ENCODE results near the gene DPP6. TPM values are rescaled to one million over a fixed set of nuclear protein-coding genes. Genes with fewer than 3 reads are reported as not detected.

Gene DPP6
- total RNA-seq, 8 experiments from 2014 or later: 0.07 to 21.1 (median 1.7) TPM

- WGBS, 10 experiments: 0 to 97% (median 13%) methylated on average over 1 to 3 of the region's 3 CpGs
- H3K4me1 ChIP-seq (replicated peaks in 1 of 2): no peaks in the 10 kb centered on the region
- ATAC-seq (replicated peaks in 6 of 8): no peak
- H3K27ac ChIP-seq: no peak overlapping the region
- in situ Hi-C loops (cut with MboI; ENCODE audit: low pct_unique_long_range_greater_than_20kb in 2 of 9, low sequenced_read_pairs in 9 of 9, unreplicated experiment in 9 of 9): no loop called here
- no peak overlapping the region for H3K4me3 ChIP-seq
Observed at GRCh38 chr7:154426778-154427177, 374.6 kb downstream of the DPP6 start.

- Histone ChIP-seq H3K27ac (no peak overlapping the region), H3K4me3 (no peak overlapping the region), H3K4me1 (replicated peaks in 1 of 2) (no peaks in the 10 kb centered on the region)
- peak in 1 of 8 experiments; percentile 42 for ATAC-seq (replicated peaks in 6 of 8)
- in situ Hi-C loops (cut with MboI; ENCODE audit: low pct_unique_long_range_greater_than_20kb in 2 of 9, low sequenced_read_pairs in 9 of 9, unreplicated experiment in 9 of 9): no loop called here
Observed at GRCh38 chr7:154427533-154427932, 375.3 kb downstream of the DPP6 start.

DNA sequence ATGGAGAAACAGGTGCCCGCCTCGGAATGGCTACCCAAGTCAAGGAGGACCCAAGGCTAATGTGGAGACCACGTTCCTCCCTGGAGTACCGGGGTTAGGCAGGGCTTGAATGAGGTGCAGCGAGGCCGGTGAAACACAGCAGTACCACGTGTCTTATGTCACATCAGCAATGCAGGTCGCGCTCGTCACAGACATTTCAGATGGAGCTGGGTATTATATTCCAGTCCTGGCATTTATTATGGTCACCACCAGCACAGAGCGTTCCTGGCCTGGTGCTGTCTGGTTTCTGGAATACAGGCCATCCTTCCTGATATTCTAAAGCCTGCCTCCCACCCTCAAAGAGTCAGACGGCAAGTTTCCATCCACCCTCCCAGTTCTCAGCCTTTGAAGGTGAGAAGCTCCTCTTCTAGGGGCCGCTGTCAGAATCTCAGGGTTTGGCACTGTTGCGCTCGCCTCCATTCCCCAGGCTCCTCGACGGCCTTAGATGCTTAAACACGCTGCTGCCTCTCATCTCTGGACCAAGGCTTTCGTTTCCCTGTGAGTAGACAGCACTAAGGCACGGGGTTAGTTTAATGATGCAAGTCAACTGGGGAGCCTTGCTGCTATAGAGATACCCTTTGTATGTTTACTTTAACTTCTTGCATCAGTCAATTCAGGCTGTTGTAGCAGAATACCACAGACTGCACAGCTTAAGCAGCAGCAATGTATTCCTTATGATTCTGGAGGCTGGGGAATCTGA, 377.6 kb downstream of the DPP6 start:
- Histone ChIP-seq H3K4me3 (no peak overlapping the region), H3K4me1 (replicated peaks in 1 of 2) (no peaks in the 10 kb centered on the region), H3K27ac (no peak overlapping the region)
- ATAC-seq (replicated peaks in 6 of 8): peak in 1 of 8 experiments; percentile 79
- in situ Hi-C loops (cut with MboI; ENCODE audit: low pct_unique_long_range_greater_than_20kb in 2 of 9, low sequenced_read_pairs in 9 of 9, unreplicated experiment in 9 of 9): no loop called here
- WGBS, 10 experiments: 0 to 97% (median 72%) methylated on average over 3 to 10 of the region's 20 CpGs; no CpG with 5 or more reads in 2 of the 10 experiments

GRCh38 chr7:154430640-154431039, 378.4 kb downstream of the DPP6 start:
- in situ Hi-C loops (cut with MboI; ENCODE audit: low pct_unique_long_range_greater_than_20kb in 2 of 9, low sequenced_read_pairs in 9 of 9, unreplicated experiment in 9 of 9): no loop called here
- ATAC-seq (replicated peaks in 6 of 8): peak in 1 of 8 experiments; percentile 16
- WGBS, 10 experiments: 0 to 87% (median 40%) methylated on average over 1 to 8 of the region's 9 CpGs; no CpG with 5 or more reads in 2 of the 10 experiments
- Histone ChIP-seq H3K4me3 (no peak overlapping the region), H3K27ac (no peak overlapping the region), H3K4me1 (replicated peaks in 1 of 2) (no peaks in the 10 kb centered on the region)

- peak in 2 of 8 experiments; percentile 31 to 73 for ATAC-seq (replicated peaks in 6 of 8)
- H3K4me3 ChIP-seq: no peak overlapping the region
- in situ Hi-C loops (cut with MboI; ENCODE audit: low pct_unique_long_range_greater_than_20kb in 2 of 9, low sequenced_read_pairs in 9 of 9, unreplicated experiment in 9 of 9): no loop called here
Observed at GRCh38 chr7:154431045-154431444, 378.8 kb downstream of the DPP6 start.

DNA sequence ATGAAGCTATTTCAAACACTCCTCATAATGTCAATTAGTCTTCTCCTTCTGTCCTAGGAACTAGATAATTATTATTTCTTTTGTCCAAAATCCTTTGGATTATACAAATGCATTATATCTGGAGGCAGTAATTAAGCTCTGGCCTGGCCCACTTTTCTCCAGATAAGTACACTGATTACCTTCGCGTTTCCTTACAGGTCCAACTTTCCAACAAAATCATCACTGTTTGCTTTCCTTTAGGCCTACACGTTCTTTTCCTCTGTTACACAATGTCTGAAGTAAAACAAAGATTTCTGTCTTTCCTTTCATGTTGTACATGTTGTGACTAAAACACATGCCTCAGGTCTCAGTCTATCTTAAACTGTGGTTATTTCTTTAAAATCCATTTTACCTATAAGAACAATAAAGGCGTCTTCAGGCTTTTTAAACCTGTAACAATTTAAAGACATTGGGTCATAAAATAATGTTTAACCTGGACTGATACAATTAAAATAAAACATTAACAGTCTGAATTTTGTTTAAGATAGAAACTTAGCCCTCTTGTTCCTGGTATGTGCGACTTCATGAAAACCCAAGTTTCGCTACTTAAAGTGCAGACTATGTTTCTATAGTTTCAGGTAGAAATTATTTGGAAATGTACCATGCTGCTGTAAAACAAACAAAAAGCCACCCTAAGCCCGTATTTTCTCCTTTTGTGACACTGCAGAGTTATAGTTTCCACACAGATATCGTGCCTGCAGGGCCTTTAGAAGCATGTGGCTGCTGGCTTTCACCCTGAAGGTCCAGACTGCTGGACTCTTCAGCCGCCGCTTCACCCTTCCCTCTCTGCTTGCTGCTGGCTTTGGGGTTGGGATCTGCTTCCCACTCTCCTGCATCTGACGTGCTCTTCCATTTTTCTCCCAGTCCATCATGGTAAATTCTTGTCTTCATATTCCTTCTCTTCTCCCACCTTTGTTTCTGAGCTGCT, 381.7 kb downstream of the DPP6 start:
- Histone ChIP-seq H3K4me1 (replicated peaks in 1 of 2) (no peaks in the 10 kb centered on the region), H3K27ac (no peak overlapping the region), H3K4me3 (no peak overlapping the region)
- WGBS, 10 experiments: 5 to 94% (median 71%) methylated on average over 3 to 8 of the region's 11 CpGs
- no peak for ATAC-seq (replicated peaks in 6 of 8)
- in situ Hi-C loops (cut with MboI; ENCODE audit: low pct_unique_long_range_greater_than_20kb in 2 of 9, low sequenced_read_pairs in 9 of 9, unreplicated experiment in 9 of 9): no loop called here

More at GRCh38 chr7:154431045-154431444, 378.8 kb downstream of the DPP6 start:
- Histone ChIP-seq H3K27ac (no peak overlapping the region), H3K4me1 (replicated peaks in 1 of 2) (no peaks in the 10 kb centered on the region)
- WGBS, 10 experiments: 34 to 97% (median 76%) methylated on average over 1 to 9 of the region's 9 CpGs; no CpG with 5 or more reads in 1 of the 10 experiments

DNA sequence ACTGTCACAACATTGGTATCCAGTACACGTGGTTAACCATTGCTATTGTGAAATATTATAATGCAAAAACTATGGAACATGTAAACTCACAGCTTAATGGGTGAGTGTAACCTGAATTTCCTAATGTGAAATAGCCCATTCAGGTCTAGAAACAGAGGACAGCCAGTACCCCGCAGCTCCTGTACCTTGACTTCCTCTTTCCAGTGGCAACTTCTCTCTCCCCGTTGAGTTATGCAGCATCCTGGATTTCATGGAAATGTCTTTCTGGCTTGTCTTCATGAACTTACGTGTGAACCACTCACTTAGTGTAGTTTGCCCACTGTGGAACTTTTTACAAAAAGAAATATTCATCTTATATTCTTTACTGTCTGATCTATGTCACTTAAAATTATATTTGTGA, 384.4 kb downstream of the DPP6 start:
- no peak for ATAC-seq (replicated peaks in 6 of 8)
- in situ Hi-C loops (cut with MboI; ENCODE audit: low pct_unique_long_range_greater_than_20kb in 2 of 9, low sequenced_read_pairs in 9 of 9, unreplicated experiment in 9 of 9): no loop called here
- no peak overlapping the region for H3K4me3 ChIP-seq
- 0 to 100% (median 38%) methylated on average over 1 to 4 of the region's 4 CpGs; no CpG with 5 or more reads in 1 of the 10 experiments for WGBS, 10 experiments
- H3K27ac ChIP-seq: no peak overlapping the region
- H3K4me1 ChIP-seq (replicated peaks in 1 of 2): no peaks in the 10 kb centered on the region

GRCh38 chr7:154437234-154437633, 385.0 kb downstream of the DPP6 start:
- Histone ChIP-seq H3K4me3 (no peak overlapping the region), H3K4me1 (replicated peaks in 1 of 2) (no peaks in the 10 kb centered on the region), H3K27ac (no peak overlapping the region)
- in situ Hi-C loops (cut with MboI; ENCODE audit: low pct_unique_long_range_greater_than_20kb in 2 of 9, low sequenced_read_pairs in 9 of 9, unreplicated experiment in 9 of 9): no loop called here
- ATAC-seq (replicated peaks in 6 of 8): no peak
- 0 to 100% (median 72%) methylated on average over 2 of the region's 2 CpGs; no CpG with 5 or more reads in 1 of the 10 experiments for WGBS, 10 experiments

DNA sequence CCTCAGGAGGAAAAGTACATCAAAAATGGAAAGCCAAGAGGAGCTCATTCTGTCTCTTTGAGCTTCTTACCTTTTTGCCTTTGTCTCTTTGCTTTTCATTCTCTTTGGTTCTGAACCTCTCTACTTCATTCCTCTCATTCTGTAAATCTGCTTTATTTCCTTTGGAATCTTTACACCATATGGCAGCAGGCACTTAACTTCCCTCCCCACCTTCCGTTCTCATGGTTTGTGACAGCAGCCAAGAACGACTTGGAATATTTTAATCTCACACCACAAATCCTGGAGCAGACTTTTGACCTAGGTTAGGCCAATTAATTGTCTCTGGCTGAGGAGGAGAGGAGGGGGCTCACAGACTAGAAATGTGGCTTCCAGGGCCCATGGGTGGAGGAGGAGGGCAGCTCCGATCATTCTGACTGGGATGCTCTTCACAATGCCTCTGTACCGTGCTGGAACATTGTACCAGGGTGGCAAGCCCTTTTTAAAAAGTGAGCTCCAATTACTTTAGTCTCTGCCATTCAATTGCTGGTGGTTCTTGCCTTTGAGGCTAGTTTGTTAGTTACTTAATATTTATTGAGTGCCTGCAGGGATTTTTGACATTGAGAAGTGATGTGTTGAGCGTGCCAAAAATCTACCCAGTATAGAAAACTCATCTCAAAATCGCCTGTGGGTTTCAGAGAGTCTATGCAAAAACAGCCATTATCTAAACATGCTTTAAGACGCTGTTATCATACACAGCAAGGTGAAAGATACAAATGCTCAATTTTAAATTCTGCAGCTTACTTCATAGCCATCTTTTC, 386.6 kb downstream of the DPP6 start:
- no peaks in the 10 kb centered on the region for H3K4me1 ChIP-seq (replicated peaks in 1 of 2)
- H3K27ac ChIP-seq: no peak overlapping the region
- WGBS, 10 experiments: 0 to 75% (median 14%) methylated on average over 2 to 7 of the region's 7 CpGs; no CpG with 5 or more reads in 1 of the 10 experiments
- H3K4me3 ChIP-seq: no peak overlapping the region
- in situ Hi-C loops (cut with MboI; ENCODE audit: low pct_unique_long_range_greater_than_20kb in 2 of 9, low sequenced_read_pairs in 9 of 9, unreplicated experiment in 9 of 9): no loop called here
- ATAC-seq (replicated peaks in 6 of 8): no peak

GRCh38 chr7:154440058-154440457, 387.9 kb downstream of the DPP6 start:
- H3K4me3 ChIP-seq: no peak overlapping the region
- no peak overlapping the region for H3K27ac ChIP-seq
- WGBS, 10 experiments: 0 to 100% (median 62%) methylated on average over 1 to 5 of the region's 9 CpGs; no CpG with 5 or more reads in 3 of the 10 experiments
- ATAC-seq (replicated peaks in 6 of 8): no peak
- in situ Hi-C loops (cut with MboI; ENCODE audit: low pct_unique_long_range_greater_than_20kb in 2 of 9, low sequenced_read_pairs in 9 of 9, unreplicated experiment in 9 of 9): no loop called here
- H3K4me1 ChIP-seq (replicated peaks in 1 of 2): no peaks in the 10 kb centered on the region

- Histone ChIP-seq H3K4me3 (no peak overlapping the region), H3K27ac (no peak overlapping the region), H3K4me1 (replicated peaks in 1 of 2) (no peaks in the 10 kb centered on the region)
- peak in 1 of 8 experiments; percentile 32 for ATAC-seq (replicated peaks in 6 of 8)
- WGBS, 10 experiments: 0 to 100% (median 31%) methylated on average over 1 to 4 of the region's 5 CpGs; no CpG with 5 or more reads in 6 of the 10 experiments
- in situ Hi-C loops (cut with MboI; ENCODE audit: low pct_unique_long_range_greater_than_20kb in 2 of 9, low sequenced_read_pairs in 9 of 9, unreplicated experiment in 9 of 9): no loop called here
Observed at GRCh38 chr7:154440651-154441050, 388.5 kb downstream of the DPP6 start.

DNA sequence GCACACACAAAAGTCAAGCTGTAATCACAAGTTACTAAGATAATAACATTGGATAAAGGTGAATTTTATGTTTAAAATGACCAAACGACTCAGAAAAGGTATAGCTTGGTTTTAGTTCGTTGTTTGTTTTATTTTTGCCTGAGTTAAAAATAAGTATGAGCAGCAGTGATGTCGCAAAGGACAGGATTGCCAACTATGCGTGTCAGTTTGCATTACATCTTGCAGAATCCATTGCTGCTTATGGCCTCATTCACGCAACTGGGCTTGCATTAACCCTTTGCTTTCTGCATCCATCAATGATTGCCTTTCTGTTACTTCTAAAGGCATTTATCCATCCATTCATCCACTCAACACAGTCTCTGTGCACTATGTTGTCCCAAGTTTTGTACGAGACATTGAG, 389.6 kb downstream of the DPP6 start:
- WGBS, 10 experiments: 0 to 90% (median 40%) methylated on average over 2 to 6 of the region's 6 CpGs; no CpG with 5 or more reads in 1 of the 10 experiments
- in situ Hi-C loops (cut with MboI; ENCODE audit: low pct_unique_long_range_greater_than_20kb in 2 of 9, low sequenced_read_pairs in 9 of 9, unreplicated experiment in 9 of 9): no loop called here
- ATAC-seq (replicated peaks in 6 of 8): no peak
- Histone ChIP-seq H3K27ac (no peak overlapping the region), H3K4me3 (no peak overlapping the region), H3K4me1 (replicated peaks in 1 of 2) (no peaks in the 10 kb centered on the region)

All from motor neuron (in vitro differentiated cells).